Panc1 (cell line): Measurements from ENCODE around the gene DHFR2.

ENCODE experiments used
- CTCF ChIP-seq: fragments of 450-650 bp; IDR thresholded peaks from 2 replicates; pipeline ENCODE4 v1.5.1; 2017; ENCODE audit warnings: mild to moderate bottlenecking
- POLR2AphosphoS5 ChIP-seq: IDR thresholded peaks from 2 replicates; pipeline ENCODE4 v1.6.1; 2012; ENCODE audit warnings: mild to moderate bottlenecking, low read depth, low read length, moderate library complexity
- SIN3A ChIP-seq: IDR thresholded peaks from 2 replicates; pipeline ENCODE4 v1.6.1; 2012; ENCODE audit warnings: low read depth, mild to moderate bottlenecking, low read length, moderate library complexity, borderline replicate concordance; ENCODE audit not compliant: insufficient read depth

- TF ChIP-seq POLR2AphosphoS5 (no peak), CTCF (no peak), SIN3A (no peak)
Measured at GRCh38 chr3:94009608-94010007, 53.1 kb downstream of the DHFR2 start.
